Caco-2 (cell line): ENCODE measurements around the gene SMIM45.

Experiments
- BruUV-seq: library from RNA; stranded (reverse); fragments of 400-500 nt; replicated peaks from 2 replicates; lab custom pipeline; 2021; lab: Mats Ljungman, UMichigan
- CTCF ChIA-PET: fragments of 300-600 bp; sonication (Branson Sonifier 250); formaldehyde crosslinking; loops from one replicate; lab custom pipeline; 2022; ENCODE audit warnings: antibody characterized with exemption; lab: Charles Lee
- POLR2A ChIA-PET: fragments of 300-600 bp; sonication (Branson Sonifier 250); formaldehyde crosslinking; loops from one replicate; lab custom pipeline; 2022; ENCODE audit warnings: antibody characterized with exemption; lab: Charles Lee
- DNase-seq, 2 experiments: peaks; one replicate each; pipeline versions ENCODE4 v3.0.0 to v3.0.0-alpha.2; 2020 to 2022
- H3K27me3 ChIP-seq: replicated peaks from 2 replicates; pipeline ENCODE4 v1.6.0; 2011; ENCODE audit warnings: low read length; ENCODE audit not compliant: control insufficient read depth, insufficient read depth
- H3K36me3 ChIP-seq: 2 replicates; pipeline ENCODE4 v1.5.1; 2011; ENCODE audit warnings: low read length; ENCODE audit not compliant: control insufficient read depth, insufficient read depth
- H3K4me1 ChIP-seq: fragments of 250-450 bp; sonication (Bioruptor Pico); 2 replicates; pipeline ENCODE4 v1.5.1; 2020; ENCODE audit warnings: mild to moderate bottlenecking
- H3K4me3 ChIP-seq: 2 replicates; pipeline ENCODE4 v1.5.1; 2011; ENCODE audit warnings: low read depth, mild to moderate bottlenecking, control low read depth, low read length
- H3K9me3 ChIP-seq: fragments of 250-450 bp; sonication (Bioruptor Pico); 2 replicates; pipeline ENCODE4 v1.5.1; 2020; ENCODE audit warnings: mild to moderate bottlenecking, moderate library complexity
- H3K27ac Mint-ChIP-seq: one replicate; pipeline ENCODE4 v1.8.0; 2022; ENCODE audit warnings: mixed read lengths; ENCODE audit not compliant: unreplicated experiment
- H3K27me3 Mint-ChIP-seq: one replicate; pipeline ENCODE4 v1.8.0; 2022; ENCODE audit warnings: mixed read lengths; ENCODE audit not compliant: insufficient read depth, unreplicated experiment
- H3K36me3 Mint-ChIP-seq: one replicate; pipeline ENCODE4 v1.8.0; 2022; ENCODE audit warnings: mild to moderate bottlenecking, mixed read lengths; ENCODE audit not compliant: insufficient read depth, unreplicated experiment
- H3K4me1 Mint-ChIP-seq: one replicate; pipeline ENCODE4 v1.8.0; 2022; ENCODE audit warnings: low read depth, mixed read lengths; ENCODE audit not compliant: unreplicated experiment
- H3K4me3 Mint-ChIP-seq: one replicate; pipeline ENCODE4 v1.8.0; 2022; ENCODE audit warnings: mild to moderate bottlenecking, moderate library complexity, mixed read lengths; ENCODE audit not compliant: unreplicated experiment
- H3K9me3 Mint-ChIP-seq: one replicate; pipeline ENCODE4 v1.8.0; 2022; ENCODE audit warnings: mixed read lengths; ENCODE audit not compliant: unreplicated experiment
- intact Hi-C: fragments of 100-400 bp; cut with micrococcal nuclease; formaldehyde crosslinking; loops from one replicate; pipeline ENCODE4 v1.10.0; 2022; ENCODE audit not compliant: unreplicated experiment
- TF ChIP-seq, protein P1 (sequence below), 2 experiments: fragments of 200-600 bp in 1 of 2; IDR thresholded peaks; 1 replicate in 1 of 2; 2 replicates in 1 of 2; pipeline versions ENCODE4 v1.5.1 to v1.8.0; 2011 to 2022; ENCODE audit warnings: antibody characterized with exemption in 1 of 2, control low read depth in 1 of 2, inconsistent platforms in 1 of 2, low read depth in 1 of 2, low read length in 1 of 2, mild to moderate bottlenecking in 1 of 2, moderate library complexity in 1 of 2; ENCODE audit not compliant: insufficient read depth in 1 of 2, severe bottlenecking in 1 of 2, unreplicated experiment in 1 of 2

SMIM45 gene

GRCh38 chr22:41963453-41964111, 11.6 kb downstream of the SMIM45 start:
- CTCF ChIA-PET, result interaction anchor here (1.2 kb wide), 1 partner anchor 149 kb away, joined by 3 read pairs; no protein-coding TSS in a partner anchor
- no peaks in the 10 kb centered on the region for H3K4me1 ChIP-seq
- intact Hi-C loops, result no loop called here
- Mint-ChIP-seq H3K4me1 (no peaks in the 10 kb centered on the region), H3K4me3 (no peak overlapping the region), H3K27ac (no peak overlapping the region), H3K27me3 (no peaks in the 10 kb centered on the region), H3K9me3 (no peaks in the 10 kb centered on the region), H3K36me3 (no peaks in the 10 kb centered on the region)
- no peaks in the 10 kb centered on the region for H3K27me3 ChIP-seq
- H3K36me3 ChIP-seq, result no peaks in the 10 kb centered on the region
- POLR2A ChIA-PET, result no interaction called here
- no TSS peak for BruUV-seq
- TF ChIP-seq, protein P1, sequence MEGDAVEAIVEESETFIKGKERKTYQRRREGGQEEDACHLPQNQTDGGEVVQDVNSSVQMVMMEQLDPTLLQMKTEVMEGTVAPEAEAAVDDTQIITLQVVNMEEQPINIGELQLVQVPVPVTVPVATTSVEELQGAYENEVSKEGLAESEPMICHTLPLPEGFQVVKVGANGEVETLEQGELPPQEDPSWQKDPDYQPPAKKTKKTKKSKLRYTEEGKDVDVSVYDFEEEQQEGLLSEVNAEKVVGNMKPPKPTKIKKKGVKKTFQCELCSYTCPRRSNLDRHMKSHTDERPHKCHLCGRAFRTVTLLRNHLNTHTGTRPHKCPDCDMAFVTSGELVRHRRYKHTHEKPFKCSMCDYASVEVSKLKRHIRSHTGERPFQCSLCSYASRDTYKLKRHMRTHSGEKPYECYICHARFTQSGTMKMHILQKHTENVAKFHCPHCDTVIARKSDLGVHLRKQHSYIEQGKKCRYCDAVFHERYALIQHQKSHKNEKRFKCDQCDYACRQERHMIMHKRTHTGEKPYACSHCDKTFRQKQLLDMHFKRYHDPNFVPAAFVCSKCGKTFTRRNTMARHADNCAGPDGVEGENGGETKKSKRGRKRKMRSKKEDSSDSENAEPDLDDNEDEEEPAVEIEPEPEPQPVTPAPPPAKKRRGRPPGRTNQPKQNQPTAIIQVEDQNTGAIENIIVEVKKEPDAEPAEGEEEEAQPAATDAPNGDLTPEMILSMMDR (IDR thresholded peaks at IDR 0.05; ENCODE audit: insufficient read depth in 1 of 2, low read depth in 1 of 2, low read length in 1 of 2, severe bottlenecking in 1 of 2, unreplicated experiment in 1 of 2), result no peak
- H3K9me3 ChIP-seq, result no peaks in the 10 kb centered on the region
- no peak overlapping the region for H3K4me3 ChIP-seq
- DNase-seq, result no peak

- Mint-ChIP-seq H3K4me3 (no peak overlapping the region), H3K36me3 (no peaks in the 10 kb centered on the region), H3K27me3 (no peaks in the 10 kb centered on the region), H3K27ac (no peak overlapping the region), H3K9me3 (no peaks in the 10 kb centered on the region), H3K4me1 (no peaks in the 10 kb centered on the region)
- Histone ChIP-seq H3K27me3 (no peaks in the 10 kb centered on the region), H3K4me1 (no peaks in the 10 kb centered on the region), H3K4me3 (no peak overlapping the region), H3K9me3 (no peaks in the 10 kb centered on the region), H3K36me3 (no peaks in the 10 kb centered on the region)
- intact Hi-C loops, result no loop called here
- DNase-seq, result no peak
- POLR2A ChIA-PET, result no interaction called here
- CTCF ChIA-PET, result interaction anchor here (1.2 kb wide), 1 partner anchor 149 kb away, joined by 3 read pairs; no protein-coding TSS in a partner anchor
- no TSS peak for BruUV-seq
- TF ChIP-seq, protein P1 (IDR thresholded peaks at IDR 0.05; ENCODE audit: insufficient read depth in 1 of 2, low read depth in 1 of 2, low read length in 1 of 2, severe bottlenecking in 1 of 2, unreplicated experiment in 1 of 2), result no peak
Measured at GRCh38 chr22:41964112-41964491, 12.2 kb downstream of the SMIM45 start.

- Histone ChIP-seq H3K4me1 (no peaks in the 10 kb centered on the region), H3K4me3 (no peak overlapping the region), H3K9me3 (no peaks in the 10 kb centered on the region), H3K27me3 (no peaks in the 10 kb centered on the region), H3K36me3 (no peaks in the 10 kb centered on the region)
- Mint-ChIP-seq H3K9me3 (no peaks in the 10 kb centered on the region), H3K4me1 (no peaks in the 10 kb centered on the region), H3K27me3 (no peaks in the 10 kb centered on the region), H3K4me3 (no peak overlapping the region), H3K36me3 (no peaks in the 10 kb centered on the region), H3K27ac (no peak overlapping the region)
- POLR2A ChIA-PET, result no interaction called here
- intact Hi-C loops, result loop anchor here (1.0 to 5.0 kb wide), 4 partner anchors 106 to 151 kb away; partner anchors contain the start of genes NAGA, NDUFA6 and PHETA2
- TF ChIP-seq, protein P1 (IDR thresholded peaks at IDR 0.05; ENCODE audit: insufficient read depth in 1 of 2, low read depth in 1 of 2, low read length in 1 of 2, severe bottlenecking in 1 of 2, unreplicated experiment in 1 of 2), result no peak
- no peak for DNase-seq
- CTCF ChIA-PET, result interaction anchor here (0.8 kb wide), 1 partner anchor 19 kb away, joined by 4 read pairs; the partner anchor contains the start of gene CENPM
- no TSS peak for BruUV-seq
Measured at GRCh38 chr22:41966225-41966606, 14.3 kb downstream of the SMIM45 start.
